ENCODE measurements around the gene ABCC4. TPM values are rescaled to one million over a fixed set of nuclear protein-coding genes. Genes with fewer than 3 reads are reported as not detected.
A peak's percentile ranks its signal among the peaks of the same experiment; 100 is the strongest.

ABCC4 gene
- total and polyA plus RNA-seq, 9 of the 15 experiments (the other 6 are each of a cell fraction or from before 2014, with no cell fraction given) = 9.4 to 46.1 (median 25.4) TPM

DNA sequence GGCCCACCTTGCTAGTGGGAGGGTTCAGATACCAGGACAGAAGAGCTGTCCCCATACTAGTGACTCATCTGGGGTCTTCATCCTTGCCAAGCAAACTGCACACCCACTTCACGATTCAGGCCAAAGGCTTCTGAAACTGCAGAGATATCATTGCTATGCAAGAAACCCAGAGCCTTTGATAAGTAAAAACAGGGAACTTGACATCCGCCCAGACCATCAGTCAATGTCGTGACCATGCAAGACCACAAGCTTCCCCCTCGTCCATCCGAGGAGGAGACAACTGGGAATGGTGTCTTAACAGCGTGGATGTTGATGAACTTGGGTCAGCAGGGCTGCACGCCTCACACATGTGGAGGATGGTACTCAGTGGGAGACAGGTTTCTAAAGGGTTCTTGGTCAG, 58.0 kb downstream of the ABCC4 start (continued):
- TF ChIP-seq, protein P1, sequence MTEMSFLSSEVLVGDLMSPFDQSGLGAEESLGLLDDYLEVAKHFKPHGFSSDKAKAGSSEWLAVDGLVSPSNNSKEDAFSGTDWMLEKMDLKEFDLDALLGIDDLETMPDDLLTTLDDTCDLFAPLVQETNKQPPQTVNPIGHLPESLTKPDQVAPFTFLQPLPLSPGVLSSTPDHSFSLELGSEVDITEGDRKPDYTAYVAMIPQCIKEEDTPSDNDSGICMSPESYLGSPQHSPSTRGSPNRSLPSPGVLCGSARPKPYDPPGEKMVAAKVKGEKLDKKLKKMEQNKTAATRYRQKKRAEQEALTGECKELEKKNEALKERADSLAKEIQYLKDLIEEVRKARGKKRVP (CRISPR knock-in tag; IDR thresholded peaks at IDR 0.05) = 0 out of 2 replicates have a peak, but pooled peaks have one; percentile 43
- TF ChIP-seq ZNF354B (CRISPR knock-in tag; IDR thresholded peaks at IDR 0.05) = no peak
- TF ChIP-seq ZNF146 (CRISPR knock-in tag; IDR thresholded peaks at IDR 0.05; ENCODE audit: unreplicated experiment) = no peak
- 0 out of 2 replicates have a peak, but pooled peaks have one; percentile 21 for TF ChIP-seq ZNF589 (CRISPR knock-in tag; IDR thresholded peaks at IDR 0.05; ENCODE audit: low read depth)
- no peak for TF ChIP-seq ZNF561 (CRISPR knock-in tag; conservative IDR thresholded peaks at IDR 0.05)
- TF ChIP-seq KLF16 (IDR thresholded peaks at IDR 0.05) = peak; percentile 82
- TF ChIP-seq, protein P2, sequence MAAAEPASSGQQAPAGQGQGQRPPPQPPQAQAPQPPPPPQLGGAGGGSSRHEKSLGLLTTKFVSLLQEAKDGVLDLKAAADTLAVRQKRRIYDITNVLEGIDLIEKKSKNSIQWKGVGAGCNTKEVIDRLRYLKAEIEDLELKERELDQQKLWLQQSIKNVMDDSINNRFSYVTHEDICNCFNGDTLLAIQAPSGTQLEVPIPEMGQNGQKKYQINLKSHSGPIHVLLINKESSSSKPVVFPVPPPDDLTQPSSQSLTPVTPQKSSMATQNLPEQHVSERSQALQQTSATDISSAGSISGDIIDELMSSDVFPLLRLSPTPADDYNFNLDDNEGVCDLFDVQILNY (CRISPR knock-in tag; IDR thresholded peaks at IDR 0.05) = no peak
- no peak for TF ChIP-seq EWSR1 (IDR thresholded peaks at IDR 0.05; ENCODE audit: borderline replicate concordance, low read depth, partially characterized antibody)
- no peak for TF ChIP-seq ZNF165 (CRISPR knock-in tag; IDR thresholded peaks at IDR 0.05; ENCODE audit: borderline replicate concordance)
- TF ChIP-seq RBM22 (IDR thresholded peaks at IDR 0.05; ENCODE audit: low read depth, low read length, poor library complexity, severe bottlenecking) = no peak
- no peak for TF ChIP-seq ESRRB (CRISPR knock-in tag; IDR thresholded peaks at IDR 0.05; ENCODE audit: borderline replicate concordance)
- TF ChIP-seq ZFPM2 (CRISPR knock-in tag; IDR thresholded peaks at IDR 0.05) = no peak
- TF ChIP-seq TSHZ1 (CRISPR knock-in tag; IDR thresholded peaks at IDR 0.05) = no peak
- no peak for TF ChIP-seq GTF2B (IDR thresholded peaks at IDR 0.05; ENCODE audit: extremely low read depth, insufficient read length)
- TF ChIP-seq HMGXB4 (CRISPR knock-in tag; IDR thresholded peaks at IDR 0.05) = no peak
- TF ChIP-seq STAT5B (CRISPR knock-in tag; IDR thresholded peaks at IDR 0.05) = no peak
- peak in 1 of 2 experiments; percentile 72; a peak in 2 of 4 replicates for TF ChIP-seq HDAC1 (IDR thresholded peaks at IDR 0.05)
- TF ChIP-seq, protein P3, sequence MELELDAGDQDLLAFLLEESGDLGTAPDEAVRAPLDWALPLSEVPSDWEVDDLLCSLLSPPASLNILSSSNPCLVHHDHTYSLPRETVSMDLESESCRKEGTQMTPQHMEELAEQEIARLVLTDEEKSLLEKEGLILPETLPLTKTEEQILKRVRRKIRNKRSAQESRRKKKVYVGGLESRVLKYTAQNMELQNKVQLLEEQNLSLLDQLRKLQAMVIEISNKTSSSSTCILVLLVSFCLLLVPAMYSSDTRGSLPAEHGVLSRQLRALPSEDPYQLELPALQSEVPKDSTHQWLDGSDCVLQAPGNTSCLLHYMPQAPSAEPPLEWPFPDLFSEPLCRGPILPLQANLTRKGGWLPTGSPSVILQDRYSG (tag; conservative IDR thresholded peaks at IDR 0.05; ENCODE audit: low read depth) = no peak
- no peak for TF ChIP-seq RBM39 (optimal IDR thresholded peaks at IDR 0.05; ENCODE audit: low read depth, low read length)

Measured in K562 (cell line).